IMR-90 (cell line): ENCODE data around the gene MMP23B.

Source experiments
- BHLHE40 ChIP-seq: fragments of 150-350 bp; IDR thresholded peaks from 2 replicates; pipeline ENCODE4 v1.6.1; 2016; ENCODE audit warnings: mild to moderate bottlenecking, low read depth, low read length
- CEBPB ChIP-seq: IDR thresholded peaks from 2 replicates; pipeline ENCODE4 v1.6.1; 2012; ENCODE audit warnings: low read depth, low read length, improper control_type of control experiment
- CHD1 ChIP-seq: IDR thresholded peaks from 2 replicates; pipeline ENCODE4 v1.6.1; 2012; ENCODE audit warnings: low read depth, low read length, improper control_type of control experiment
- FOS ChIP-seq: fragments of 150-350 bp; IDR thresholded peaks from 2 replicates; pipeline ENCODE4 v1.6.1; 2016; ENCODE audit warnings: low read depth, low read length
- MAFK ChIP-seq: IDR thresholded peaks from 2 replicates; pipeline ENCODE4 v1.6.1; 2012; ENCODE audit warnings: low read depth, low read length, improper control_type of control experiment
- MXI1 ChIP-seq: IDR thresholded peaks from 2 replicates; pipeline ENCODE4 v1.6.1; 2012; ENCODE audit warnings: low read depth, mild to moderate bottlenecking, low read length, moderate library complexity, borderline replicate concordance
- POLR2A ChIP-seq: IDR thresholded peaks from 2 replicates; pipeline ENCODE4 v1.6.1; 2012; ENCODE audit warnings: mild to moderate bottlenecking, low read depth, low read length
- RAD21 ChIP-seq: IDR thresholded peaks from 2 replicates; pipeline ENCODE4 v1.6.1; 2012; ENCODE audit warnings: low read length, improper control_type of control experiment
- RCOR1 ChIP-seq: IDR thresholded peaks from 2 replicates; pipeline ENCODE4 v1.6.1; 2012; ENCODE audit warnings: mild to moderate bottlenecking, low read length, improper control_type of control experiment; ENCODE audit not compliant: insufficient replicate concordance
- SMC3 ChIP-seq: fragments of 150-350 bp; IDR thresholded peaks from 2 replicates; pipeline ENCODE4 v1.6.1; 2016; ENCODE audit warnings: low read depth, mild to moderate bottlenecking, antibody characterized with exemption, low read length, moderate library complexity
- TF ChIP-seq, protein P1 (sequence below): fragments of 150-350 bp; IDR thresholded peaks from 2 replicates; pipeline ENCODE4 v1.6.1; 2016; ENCODE audit warnings: low read depth, mild to moderate bottlenecking, low read length, moderate library complexity, borderline replicate concordance
- TF ChIP-seq, protein P2 (sequence below): conservative IDR thresholded peaks from 2 replicates; pipeline ENCODE4 v1.5.1; 2012; ENCODE audit warnings: mild to moderate bottlenecking, low read depth, low read length, improper control_type of control experiment
- TF ChIP-seq, protein P3 (sequence below): fragments of 150-350 bp; IDR thresholded peaks from 2 replicates; pipeline ENCODE4 v1.6.1; 2017; ENCODE audit warnings: mild to moderate bottlenecking, antibody characterized with exemption, low read length, low read depth

DNA sequence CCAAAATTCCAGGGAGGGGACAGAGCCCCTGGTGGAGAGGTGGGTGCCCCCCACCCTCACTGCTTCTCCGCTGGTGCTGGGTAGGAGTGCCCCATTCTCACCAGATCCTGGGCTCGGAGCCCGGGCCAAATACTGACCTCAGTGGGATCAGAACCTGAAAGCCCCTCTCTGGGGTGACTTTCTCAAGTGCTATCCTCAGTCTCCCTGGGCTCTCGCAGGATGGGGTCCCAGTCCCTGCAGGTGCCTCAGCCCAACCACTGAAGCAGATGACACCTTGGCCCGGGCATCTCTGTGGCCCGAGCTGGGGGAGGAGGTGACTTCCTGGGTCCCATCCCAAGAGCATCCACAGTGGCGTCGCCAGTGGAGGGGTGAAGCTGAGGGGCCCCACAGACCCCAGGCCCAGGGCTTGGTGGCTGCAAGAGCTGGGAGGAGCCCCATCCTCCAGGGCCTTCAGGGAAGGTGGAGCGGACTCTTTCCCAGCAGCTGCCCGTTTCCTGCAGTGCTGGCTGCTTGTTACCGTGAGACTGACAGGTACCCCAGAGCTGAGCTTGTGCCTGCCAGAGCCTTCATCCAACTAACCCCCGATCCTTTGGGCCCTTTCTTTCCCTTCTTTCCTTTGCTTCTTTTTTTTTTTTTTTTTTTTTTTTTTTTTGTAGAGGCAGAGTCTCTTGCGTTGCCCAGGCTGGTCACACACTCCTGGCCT is 28.2 kb upstream of the MMP23B start:
- TF ChIP-seq, protein P1, sequence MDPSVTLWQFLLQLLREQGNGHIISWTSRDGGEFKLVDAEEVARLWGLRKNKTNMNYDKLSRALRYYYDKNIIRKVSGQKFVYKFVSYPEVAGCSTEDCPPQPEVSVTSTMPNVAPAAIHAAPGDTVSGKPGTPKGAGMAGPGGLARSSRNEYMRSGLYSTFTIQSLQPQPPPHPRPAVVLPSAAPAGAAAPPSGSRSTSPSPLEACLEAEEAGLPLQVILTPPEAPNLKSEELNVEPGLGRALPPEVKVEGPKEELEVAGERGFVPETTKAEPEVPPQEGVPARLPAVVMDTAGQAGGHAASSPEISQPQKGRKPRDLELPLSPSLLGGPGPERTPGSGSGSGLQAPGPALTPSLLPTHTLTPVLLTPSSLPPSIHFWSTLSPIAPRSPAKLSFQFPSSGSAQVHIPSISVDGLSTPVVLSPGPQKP, result no peak
- TF ChIP-seq, protein P2, sequence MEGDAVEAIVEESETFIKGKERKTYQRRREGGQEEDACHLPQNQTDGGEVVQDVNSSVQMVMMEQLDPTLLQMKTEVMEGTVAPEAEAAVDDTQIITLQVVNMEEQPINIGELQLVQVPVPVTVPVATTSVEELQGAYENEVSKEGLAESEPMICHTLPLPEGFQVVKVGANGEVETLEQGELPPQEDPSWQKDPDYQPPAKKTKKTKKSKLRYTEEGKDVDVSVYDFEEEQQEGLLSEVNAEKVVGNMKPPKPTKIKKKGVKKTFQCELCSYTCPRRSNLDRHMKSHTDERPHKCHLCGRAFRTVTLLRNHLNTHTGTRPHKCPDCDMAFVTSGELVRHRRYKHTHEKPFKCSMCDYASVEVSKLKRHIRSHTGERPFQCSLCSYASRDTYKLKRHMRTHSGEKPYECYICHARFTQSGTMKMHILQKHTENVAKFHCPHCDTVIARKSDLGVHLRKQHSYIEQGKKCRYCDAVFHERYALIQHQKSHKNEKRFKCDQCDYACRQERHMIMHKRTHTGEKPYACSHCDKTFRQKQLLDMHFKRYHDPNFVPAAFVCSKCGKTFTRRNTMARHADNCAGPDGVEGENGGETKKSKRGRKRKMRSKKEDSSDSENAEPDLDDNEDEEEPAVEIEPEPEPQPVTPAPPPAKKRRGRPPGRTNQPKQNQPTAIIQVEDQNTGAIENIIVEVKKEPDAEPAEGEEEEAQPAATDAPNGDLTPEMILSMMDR, result no peak
- TF ChIP-seq POLR2A (no peak), RAD21 (no peak), FOS (no peak), MAFK (no peak), SMC3 (no peak), MXI1 (no peak), BHLHE40 (no peak), CEBPB (no peak), CHD1 (no peak), RCOR1 (no peak)
- TF ChIP-seq, protein P3, sequence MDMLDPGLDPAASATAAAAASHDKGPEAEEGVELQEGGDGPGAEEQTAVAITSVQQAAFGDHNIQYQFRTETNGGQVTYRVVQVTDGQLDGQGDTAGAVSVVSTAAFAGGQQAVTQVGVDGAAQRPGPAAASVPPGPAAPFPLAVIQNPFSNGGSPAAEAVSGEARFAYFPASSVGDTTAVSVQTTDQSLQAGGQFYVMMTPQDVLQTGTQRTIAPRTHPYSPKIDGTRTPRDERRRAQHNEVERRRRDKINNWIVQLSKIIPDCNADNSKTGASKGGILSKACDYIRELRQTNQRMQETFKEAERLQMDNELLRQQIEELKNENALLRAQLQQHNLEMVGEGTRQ, result no peak
